Transverse colon (tissue), 4 donors: ENCODE measurements around the gene ZNF775.

Experiments
- POLR2AphosphoS5 ChIP-seq, 3 donors: sonication (generic); formaldehyde crosslinking; IDR thresholded peaks; one replicate each; pipeline ENCODE4 v1.6.1; 2016; ENCODE audit warnings: antibody characterized with exemption in 3 of 3
- TF ChIP-seq, protein P1 (sequence below), 5 experiments: fragments of 200-600 bp in 3 of 5; fragments of 450-650 bp in 2 of 5; sonication (generic) in 3 of 5; IDR thresholded peaks; 1 replicate in 2 of 5; 2 replicates in 3 of 5; pipeline ENCODE4 v1.5.1; 2016 to 2017; ENCODE audit warnings: antibody characterized with exemption in 5 of 5, inconsistent platforms in 3 of 5, mild to moderate bottlenecking in 2 of 5, moderate library complexity in 1 of 5

GRCh38 chr7:150400788-150401423 is 21.8 kb downstream of the ZNF775 start:
- TF ChIP-seq, protein P1, sequence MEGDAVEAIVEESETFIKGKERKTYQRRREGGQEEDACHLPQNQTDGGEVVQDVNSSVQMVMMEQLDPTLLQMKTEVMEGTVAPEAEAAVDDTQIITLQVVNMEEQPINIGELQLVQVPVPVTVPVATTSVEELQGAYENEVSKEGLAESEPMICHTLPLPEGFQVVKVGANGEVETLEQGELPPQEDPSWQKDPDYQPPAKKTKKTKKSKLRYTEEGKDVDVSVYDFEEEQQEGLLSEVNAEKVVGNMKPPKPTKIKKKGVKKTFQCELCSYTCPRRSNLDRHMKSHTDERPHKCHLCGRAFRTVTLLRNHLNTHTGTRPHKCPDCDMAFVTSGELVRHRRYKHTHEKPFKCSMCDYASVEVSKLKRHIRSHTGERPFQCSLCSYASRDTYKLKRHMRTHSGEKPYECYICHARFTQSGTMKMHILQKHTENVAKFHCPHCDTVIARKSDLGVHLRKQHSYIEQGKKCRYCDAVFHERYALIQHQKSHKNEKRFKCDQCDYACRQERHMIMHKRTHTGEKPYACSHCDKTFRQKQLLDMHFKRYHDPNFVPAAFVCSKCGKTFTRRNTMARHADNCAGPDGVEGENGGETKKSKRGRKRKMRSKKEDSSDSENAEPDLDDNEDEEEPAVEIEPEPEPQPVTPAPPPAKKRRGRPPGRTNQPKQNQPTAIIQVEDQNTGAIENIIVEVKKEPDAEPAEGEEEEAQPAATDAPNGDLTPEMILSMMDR (IDR thresholded peaks at IDR 0.05) = no peak
- TF ChIP-seq POLR2AphosphoS5 (IDR thresholded peaks at IDR 0.05) = no peak
